Astrocyte of the hippocampus (primary cell): ENCODE data around the gene INHBA.

ENCODE experiments used
- DNase-seq: peaks from one replicate; pipeline ENCODE4 v3.0.0; 2011; ENCODE audit warnings: low read depth, low spot score

Gene INHBA

GRCh38 chr7:41688906-41689305 lies 14.0 kb downstream of the INHBA start:
- no peak for DNase-seq

- DNase-seq: peak; percentile 42
These were observed 14.8 kb downstream of the INHBA start for GRCh38 chr7:41688012-41688625.

GRCh38 chr7:41685684-41686083 lies 17.2 kb downstream of the INHBA start:
- DNase-seq: peak; percentile 44

GRCh38 chr7:41682422-41682821 lies 20.5 kb downstream of the INHBA start:
- no peak for DNase-seq

GRCh38 chr7:41679566-41679965 lies 23.3 kb downstream of the INHBA start:
- no peak for DNase-seq

GRCh38 chr7:41674505-41675023 lies 28.3 kb downstream of the INHBA start:
- no peak for DNase-seq

- no peak for DNase-seq
These were observed 41.3 kb downstream of the INHBA start for GRCh38 chr7:41661596-41661995.

- DNase-seq: no peak
These were observed 43.4 kb downstream of the INHBA start for GRCh38 chr7:41659539-41659938.

- DNase-seq: peak; percentile 23
These were observed 46.5 kb downstream of the INHBA start for GRCh38 chr7:41656366-41656765.

GRCh38 chr7:41655426-41655825 lies 47.5 kb downstream of the INHBA start:
- no peak for DNase-seq

- no peak for DNase-seq
These were observed 50.6 kb downstream of the INHBA start for GRCh38 chr7:41652267-41652666.

GRCh38 chr7:41648501-41648900 lies 54.4 kb downstream of the INHBA start:
- no peak for DNase-seq

- DNase-seq: no peak
These were observed 59.3 kb downstream of the INHBA start for GRCh38 chr7:41643616-41644015.

GRCh38 chr7:41641665-41642014 lies 61.2 kb downstream of the INHBA start:
- DNase-seq: no peak

GRCh38 chr7:41641011-41641664 lies 61.8 kb downstream of the INHBA start:
- DNase-seq: no peak

- DNase-seq: no peak
These were observed 62.4 kb downstream of the INHBA start for GRCh38 chr7:41640487-41640886.

- no peak for DNase-seq
These were observed 65.8 kb downstream of the INHBA start for GRCh38 chr7:41637049-41637448.
